Fibroblast of lung (primary cell): ENCODE data around the gene ENPEP.

Source experiments
- CTCF ChIP-seq, 2 donors: IDR thresholded peaks in 1 of 2; conservative IDR thresholded peaks in 1 of 2; 1 replicate in 1 of 2; 2 replicates in 1 of 2; pipeline ENCODE4 v1.5.1; 2011 to 2012; ENCODE audit warnings: low read length in 2 of 2, control low read depth in 1 of 2, inconsistent platforms in 1 of 2, low read depth in 1 of 2, mild to moderate bottlenecking in 1 of 2
- EZH2 ChIP-seq: IDR thresholded peaks from 2 replicates; pipeline ENCODE4 v1.5.1; 2012; ENCODE audit warnings: low read length, control low read depth, mild to moderate bottlenecking; ENCODE audit errors: missing control alignments

GRCh38 chr4:110480031-110480549 lies 4.1 kb downstream of the ENPEP start:
- TF ChIP-seq CTCF (conservative IDR thresholded peaks at IDR 0.05 in 1 of 2, IDR thresholded peaks at IDR 0.05 in 1 of 2; ENCODE audit: low read depth in 1 of 2, low read length in 2 of 2) (peak; percentile 31 to 61), EZH2 (no peak)
